Smooth muscle cell (in vitro differentiated cells): ENCODE measurements around the gene KCTD2. TPM values are rescaled to one million over a fixed set of nuclear protein-coding genes. Genes with fewer than 3 reads are reported as not detected.

Experiments
- DNase-seq: peaks from one replicate; lab custom pipeline; 2025; ENCODE audit not compliant: unreplicated experiment; lab: John Stamatoyannopoulos, UW
- H2AFZ ChIP-seq: fragments of 200-600 bp; sonication (generic); 2 replicates; pipeline ENCODE4 v1.6.0; 2016; ENCODE audit warnings: antibody characterized with exemption, low read depth, mild to moderate bottlenecking
- H3F3A ChIP-seq: fragments of 200-600 bp; sonication (generic); 2 replicates; pipeline ENCODE4 v1.6.0; 2017; ENCODE audit warnings: antibody characterized with exemption, low read depth
- H3K27ac ChIP-seq: fragments of 200-600 bp; sonication (generic); 2 replicates; pipeline ENCODE4 v1.5.1; 2016; ENCODE audit warnings: low read depth, mild to moderate bottlenecking
- H3K27me3 ChIP-seq: fragments of 200-600 bp; sonication (generic); 2 replicates; pipeline ENCODE4 v1.6.1; 2016; ENCODE audit warnings: low read depth, mild to moderate bottlenecking
- H3K36me3 ChIP-seq: fragments of 200-600 bp; sonication (generic); 2 replicates; pipeline ENCODE4 v1.5.1; 2016; ENCODE audit warnings: low read depth
- H3K4me1 ChIP-seq: fragments of 200-600 bp; sonication (generic); 2 replicates; pipeline ENCODE4 v1.5.1; 2016; ENCODE audit warnings: low read depth
- H3K4me2 ChIP-seq: fragments of 200-600 bp; sonication (generic); 2 replicates; pipeline ENCODE4 v1.6.0; 2016; ENCODE audit warnings: mild to moderate bottlenecking
- H3K4me3 ChIP-seq: fragments of 200-600 bp; sonication (generic); 2 replicates; pipeline ENCODE4 v1.5.1; 2016; ENCODE audit warnings: mild to moderate bottlenecking
- H3K79me2 ChIP-seq: fragments of 200-600 bp; sonication (generic); 2 replicates; pipeline ENCODE4 v1.6.0; 2016; ENCODE audit warnings: low read depth, mild to moderate bottlenecking
- H3K9ac ChIP-seq: fragments of 200-600 bp; sonication (generic); 2 replicates; pipeline ENCODE4 v1.6.0; 2016; ENCODE audit warnings: low read depth
- H3K9me3 ChIP-seq: fragments of 200-600 bp; sonication (generic); replicated peaks from 2 replicates; pipeline ENCODE4 v1.5.1; 2016; ENCODE audit warnings: low read depth
- H4K20me1 ChIP-seq: fragments of 200-600 bp; sonication (generic); 2 replicates; pipeline ENCODE4 v1.6.0; 2016; ENCODE audit warnings: low read depth
- WGBS: methylation state at CpG from one replicate; pipeline ENCODE4 v1.1.7; 2016; ENCODE audit warnings: low lambda C conversion rate; 5-methylcytosine and 5-hydroxymethylcytosine counted together
- polyA plus RNA-seq: library from polyadenylated mRNA; unstranded; fragments of >200 nt; fragmentation: Nextera tagmentation; extraction: Ambion mirVana; gene quantifications from 2 replicates; pipeline ENCODE4 v1.2.1, GENCODE V29; 2016
- total RNA-seq: library from RNA; depleted of rRNA; stranded (reverse); fragments of >200 nt; gene quantifications from 2 replicates; pipeline ENCODE4 v1.2.3, GENCODE V29; 2014
- TF ChIP-seq, protein P1 (sequence below): fragments of 200-600 bp; sonication (generic); IDR thresholded peaks from 2 replicates; pipeline ENCODE4 v1.5.1; 2017; ENCODE audit warnings: borderline replicate concordance, mild to moderate bottlenecking, antibody characterized with exemption; ENCODE audit not compliant: insufficient read depth, poor library complexity, severe bottlenecking

KCTD2 gene
- total and polyA plus RNA-seq, 2 experiments from 2014 or later = 12.7 to 27.3 TPM

DNA sequence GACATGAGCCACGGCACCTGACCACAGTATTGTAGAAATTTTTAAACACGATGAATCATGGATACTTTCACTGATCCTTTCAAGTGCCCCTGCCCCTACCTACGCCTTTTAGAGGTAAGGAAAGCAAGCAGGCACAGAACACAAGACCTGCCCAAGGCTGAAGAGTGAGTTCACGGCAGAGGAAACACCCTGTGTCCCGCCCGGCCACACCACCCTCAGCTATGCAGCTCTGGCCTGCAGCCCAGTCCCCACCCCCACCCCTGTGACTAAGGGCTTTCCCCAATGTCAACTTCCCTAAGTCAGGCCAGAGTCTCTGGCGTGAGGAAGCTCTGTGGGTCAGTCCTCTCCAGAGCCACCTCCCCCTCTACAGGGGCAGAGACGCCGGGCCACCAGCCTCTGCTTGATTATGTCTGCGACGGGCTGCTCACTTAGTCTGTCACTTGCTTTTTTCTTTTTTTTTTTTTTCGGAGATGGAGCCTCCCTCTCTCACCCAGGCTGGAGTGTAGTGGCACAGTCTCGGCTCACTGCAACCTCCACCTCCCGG, 49.1 kb downstream of the KCTD2 start:
- 30% methylated on average over 14 of the region's 14 CpGs for WGBS
- Histone ChIP-seq H3K4me3 (no peak overlapping the region), H3K4me2 (peak overlapping the region; percentile 56), H3F3A (peaks cover 12% of the 10 kb centered on the region), H3K79me2 (peaks cover 2% of the 10 kb centered on the region), H3K27me3 (no peaks in the 10 kb centered on the region), H3K9me3 (no peaks in the 10 kb centered on the region), H3K9ac (no peak overlapping the region), H3K4me1 (peaks cover 10% of the 10 kb centered on the region), H3K36me3 (no peaks in the 10 kb centered on the region), H4K20me1 (peaks cover 11% of the 10 kb centered on the region), H2AFZ (no peak overlapping the region), H3K27ac (peak overlapping the region; percentile 63)
- no peak for DNase-seq
- TF ChIP-seq, protein P1, sequence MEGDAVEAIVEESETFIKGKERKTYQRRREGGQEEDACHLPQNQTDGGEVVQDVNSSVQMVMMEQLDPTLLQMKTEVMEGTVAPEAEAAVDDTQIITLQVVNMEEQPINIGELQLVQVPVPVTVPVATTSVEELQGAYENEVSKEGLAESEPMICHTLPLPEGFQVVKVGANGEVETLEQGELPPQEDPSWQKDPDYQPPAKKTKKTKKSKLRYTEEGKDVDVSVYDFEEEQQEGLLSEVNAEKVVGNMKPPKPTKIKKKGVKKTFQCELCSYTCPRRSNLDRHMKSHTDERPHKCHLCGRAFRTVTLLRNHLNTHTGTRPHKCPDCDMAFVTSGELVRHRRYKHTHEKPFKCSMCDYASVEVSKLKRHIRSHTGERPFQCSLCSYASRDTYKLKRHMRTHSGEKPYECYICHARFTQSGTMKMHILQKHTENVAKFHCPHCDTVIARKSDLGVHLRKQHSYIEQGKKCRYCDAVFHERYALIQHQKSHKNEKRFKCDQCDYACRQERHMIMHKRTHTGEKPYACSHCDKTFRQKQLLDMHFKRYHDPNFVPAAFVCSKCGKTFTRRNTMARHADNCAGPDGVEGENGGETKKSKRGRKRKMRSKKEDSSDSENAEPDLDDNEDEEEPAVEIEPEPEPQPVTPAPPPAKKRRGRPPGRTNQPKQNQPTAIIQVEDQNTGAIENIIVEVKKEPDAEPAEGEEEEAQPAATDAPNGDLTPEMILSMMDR = no peak

DNA sequence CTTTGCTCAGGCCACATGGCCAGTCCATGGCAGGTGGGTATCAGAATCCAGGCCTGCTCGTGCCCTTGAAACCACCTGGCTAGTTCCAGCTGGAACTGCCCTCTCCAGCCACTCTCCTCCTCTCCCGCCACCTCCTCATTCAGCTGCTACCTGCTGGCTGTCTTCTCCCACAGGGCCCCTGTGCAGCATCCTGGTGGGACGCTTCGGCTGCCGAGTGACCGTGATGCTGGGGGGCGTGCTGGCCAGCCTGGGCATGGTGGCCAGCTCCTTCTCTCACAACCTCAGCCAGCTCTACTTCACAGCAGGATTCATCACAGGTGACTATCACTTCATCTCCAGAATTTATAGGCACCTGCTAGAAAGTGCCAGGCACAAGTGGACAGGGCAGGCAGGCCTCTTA, 50.8 kb downstream of the KCTD2 start:
- Histone ChIP-seq H3F3A (peaks cover 6% of the 10 kb centered on the region), H2AFZ (no peak overlapping the region), H3K36me3 (no peaks in the 10 kb centered on the region), H3K27me3 (no peaks in the 10 kb centered on the region), H3K9me3 (no peaks in the 10 kb centered on the region), H4K20me1 (peaks cover 11% of the 10 kb centered on the region), H3K27ac (no peak overlapping the region), H3K9ac (no peak overlapping the region), H3K4me1 (peaks cover 5% of the 10 kb centered on the region), H3K4me2 (no peak overlapping the region), H3K4me3 (no peak overlapping the region), H3K79me2 (no peaks in the 10 kb centered on the region)
- TF ChIP-seq, protein P1 = no peak
- DNase-seq = no peak
- over 99% methylated on average over 7 of the region's 7 CpGs for WGBS

DNA sequence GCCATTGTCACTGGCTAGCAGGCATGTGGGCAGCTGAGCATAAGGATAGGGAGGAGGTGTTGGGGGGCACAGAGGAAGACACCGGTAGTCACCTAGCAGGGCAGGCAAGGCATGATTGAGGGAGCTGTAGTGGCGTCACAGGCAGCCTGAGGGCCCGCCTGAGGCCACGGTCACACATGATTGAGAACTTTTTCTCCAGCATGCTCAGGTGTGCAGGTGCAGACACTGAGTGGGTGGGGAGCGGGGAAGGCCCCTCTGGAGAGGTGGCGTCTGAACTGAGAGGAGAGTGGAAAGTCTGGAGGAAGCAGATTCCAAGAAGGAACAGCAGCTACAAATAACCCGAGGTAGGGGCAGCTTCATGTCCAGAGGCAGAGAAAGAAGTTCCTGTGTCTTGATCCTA, 51.8 kb downstream of the KCTD2 start:
- WGBS = 86% methylated on average over 7 of the region's 7 CpGs
- Histone ChIP-seq H4K20me1 (peaks cover under 1% of the 10 kb centered on the region), H3K9me3 (no peaks in the 10 kb centered on the region)

More for the DNA sequence above, 51.8 kb downstream of the KCTD2 start:
- Histone ChIP-seq H3K27ac (no peak overlapping the region), H3K9ac (no peak overlapping the region), H3K27me3 (no peaks in the 10 kb centered on the region), H3K4me3 (no peak overlapping the region), H3K36me3 (no peaks in the 10 kb centered on the region), H3F3A (no peaks in the 10 kb centered on the region), H2AFZ (no peak overlapping the region), H3K4me2 (no peak overlapping the region), H3K4me1 (no peaks in the 10 kb centered on the region), H3K79me2 (no peaks in the 10 kb centered on the region)
- TF ChIP-seq, protein P1 = no peak
- no peak for DNase-seq
